Epithelial cell of esophagus (primary cell): ENCODE measurements around the gene DERA.

Experiments
- DNase-seq: peaks from one replicate; pipeline ENCODE4 v3.0.0; 2010; ENCODE audit warnings: low read depth
- H3K4me3 ChIP-seq: 2 replicates; pipeline ENCODE4 v1.5.1; 2011; ENCODE audit warnings: mild to moderate bottlenecking, low read length, control low read depth
- CTCF ChIP-seq: IDR thresholded peaks from 2 replicates; pipeline ENCODE4 v1.5.1; 2011; ENCODE audit warnings: low read depth, mild to moderate bottlenecking, low read length, control low read depth, inconsistent platforms; ENCODE audit not compliant: insufficient read depth; ENCODE audit errors: missing control alignments

Gene DERA

GRCh38 chr12:15931590-15932053, 20.5 kb downstream of the DERA start:
- H3K4me3 ChIP-seq, result no peak overlapping the region
- TF ChIP-seq CTCF, result peak; percentile 22
- peak; percentile 19 for DNase-seq

DNA sequence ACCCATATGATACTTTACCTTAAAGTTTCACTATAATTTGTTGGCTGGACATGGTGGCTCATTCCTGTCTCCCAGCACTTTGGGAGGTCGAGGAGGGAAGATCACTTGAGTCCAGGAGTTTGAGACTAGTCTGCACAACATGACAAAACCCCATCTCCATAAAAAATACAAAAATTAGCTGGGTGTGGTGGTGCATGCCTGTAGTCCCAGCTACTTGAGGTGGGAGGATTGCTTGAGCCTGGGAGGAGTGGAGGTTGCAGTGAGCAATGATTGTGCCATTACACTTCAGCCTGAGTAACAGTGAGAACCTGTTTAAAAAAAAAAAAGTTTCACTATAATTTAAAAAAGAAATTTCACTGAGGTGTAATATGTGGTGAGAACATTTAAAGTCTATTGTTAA, 21.2 kb downstream of the DERA start:
- TF ChIP-seq CTCF, result no peak
- DNase-seq, result peak; percentile 30

DNA sequence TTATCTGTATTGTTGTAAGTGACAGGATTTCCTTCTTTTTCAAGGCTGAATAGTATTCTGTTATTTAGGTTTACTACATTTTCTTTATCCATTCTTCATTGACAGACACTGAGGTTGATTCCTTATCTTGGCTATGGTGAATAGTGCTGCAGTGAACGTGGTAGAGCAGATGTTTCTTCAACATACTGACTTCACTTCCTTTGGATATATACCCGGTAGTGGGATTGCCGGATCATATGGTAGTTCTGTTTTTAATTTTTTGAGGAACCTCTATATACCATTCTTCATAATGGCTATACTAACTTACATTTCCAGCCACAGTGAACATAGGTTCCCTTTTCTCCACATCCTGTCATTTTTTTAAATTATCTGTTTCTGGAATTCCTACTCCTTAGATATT, 21.8 kb downstream of the DERA start:
- H3K4me3 ChIP-seq, result no peak overlapping the region
- TF ChIP-seq CTCF, result no peak
- DNase-seq, result no peak

More for the DNA sequence above, 21.2 kb downstream of the DERA start:
- H3K4me3 ChIP-seq, result no peak overlapping the region

GRCh38 chr12:15933751-15934150, 22.6 kb downstream of the DERA start:
- DNase-seq, result no peak
- TF ChIP-seq CTCF, result no peak
- no peak overlapping the region for H3K4me3 ChIP-seq

- H3K4me3 ChIP-seq, result no peak overlapping the region
- no peak for TF ChIP-seq CTCF
- DNase-seq, result peak; percentile 18
These were observed 25.6 kb downstream of the DERA start for GRCh38 chr12:15936751-15937150.

DNA sequence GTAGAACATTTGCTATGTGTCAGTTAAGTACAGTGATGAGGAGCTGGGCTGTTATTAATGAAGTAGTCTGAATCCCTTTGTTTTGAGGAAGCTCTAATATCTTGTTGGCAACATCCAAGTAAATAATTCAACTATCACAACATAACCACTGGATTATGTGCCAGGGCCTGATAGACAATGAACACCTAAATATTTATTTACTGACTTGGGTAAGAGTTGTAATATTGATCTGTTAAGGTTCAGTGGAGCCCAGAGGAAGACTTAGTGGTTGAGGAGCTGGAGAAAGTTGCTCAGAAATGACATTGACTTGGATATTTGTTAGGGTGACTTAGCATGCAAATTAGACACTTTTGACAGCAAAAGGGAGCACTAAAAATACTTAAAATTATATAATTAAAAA, 26.8 kb downstream of the DERA start:
- no peak overlapping the region for H3K4me3 ChIP-seq
- DNase-seq, result no peak
- TF ChIP-seq CTCF, result no peak

GRCh38 chr12:15939111-15939510, 28.0 kb downstream of the DERA start:
- no peak for TF ChIP-seq CTCF
- no peak overlapping the region for H3K4me3 ChIP-seq
- no peak for DNase-seq
